NCI-H128 (cell line): Measurements from ENCODE around the gene CDHR1.

Source experiments
- DNase-seq: peaks from one replicate; lab custom pipeline; 2025; ENCODE audit not compliant: unreplicated experiment; lab: John Stamatoyannopoulos, UW

The CDHR1 gene

DNA sequence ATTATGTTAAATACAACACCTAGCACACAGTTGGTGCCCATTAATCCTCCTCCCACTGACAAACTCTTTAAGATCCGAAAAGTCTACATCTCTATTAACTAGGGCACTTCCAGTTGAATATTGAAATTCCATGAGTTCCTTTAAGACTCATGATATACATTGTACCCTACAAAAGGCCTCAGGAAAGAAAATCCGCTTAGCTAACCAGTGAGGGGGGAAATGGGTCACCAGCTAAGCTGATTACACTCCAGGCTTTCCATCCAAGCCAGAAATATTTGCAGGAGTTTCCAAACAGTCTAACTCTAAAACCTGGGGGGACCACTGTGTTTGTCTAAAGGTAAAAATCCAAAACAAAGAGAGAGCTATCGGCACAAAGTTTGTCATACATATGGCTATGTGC, 32.3 kb downstream of the CDHR1 start:
- no peak for DNase-seq

DNA sequence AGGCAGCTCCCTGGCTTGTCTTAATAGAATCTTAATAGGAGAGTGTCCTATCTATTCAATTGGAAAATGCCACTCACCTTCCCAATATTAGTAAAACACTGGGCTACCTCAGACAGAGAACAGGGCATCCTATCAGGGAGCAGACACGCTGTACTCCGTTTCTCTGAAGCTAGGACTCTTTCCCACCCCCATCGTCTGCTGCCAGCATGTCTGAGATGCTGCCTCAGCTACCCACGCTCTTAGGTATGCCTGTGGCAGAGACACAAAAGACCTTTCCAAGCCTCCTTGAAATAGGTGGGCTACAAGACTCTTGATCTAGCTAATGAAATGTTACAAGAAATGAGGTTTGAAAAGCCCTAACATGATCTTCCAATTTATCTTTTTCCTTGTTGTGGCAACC, 33.5 kb downstream of the CDHR1 start:
- no peak for DNase-seq

DNA sequence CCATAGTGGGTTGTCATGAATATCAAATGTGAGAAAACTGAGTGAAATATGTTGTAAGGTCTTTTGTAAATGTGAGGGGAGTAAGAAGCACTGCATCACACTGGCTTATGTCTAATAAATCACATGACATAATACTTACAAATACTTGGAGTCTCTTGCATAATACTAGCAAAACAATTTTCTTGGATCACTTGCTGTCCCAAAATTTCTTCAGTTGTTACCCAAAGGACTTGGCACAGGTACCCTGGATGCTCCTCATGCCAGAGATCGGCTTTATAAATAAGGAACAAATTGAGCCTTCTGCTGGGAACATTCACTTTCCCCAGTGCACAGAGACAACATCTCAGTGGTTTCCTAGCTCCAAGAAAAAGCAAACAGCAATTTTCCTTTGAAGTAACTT, 36.0 kb downstream of the CDHR1 start:
- DNase-seq, result no peak

DNA sequence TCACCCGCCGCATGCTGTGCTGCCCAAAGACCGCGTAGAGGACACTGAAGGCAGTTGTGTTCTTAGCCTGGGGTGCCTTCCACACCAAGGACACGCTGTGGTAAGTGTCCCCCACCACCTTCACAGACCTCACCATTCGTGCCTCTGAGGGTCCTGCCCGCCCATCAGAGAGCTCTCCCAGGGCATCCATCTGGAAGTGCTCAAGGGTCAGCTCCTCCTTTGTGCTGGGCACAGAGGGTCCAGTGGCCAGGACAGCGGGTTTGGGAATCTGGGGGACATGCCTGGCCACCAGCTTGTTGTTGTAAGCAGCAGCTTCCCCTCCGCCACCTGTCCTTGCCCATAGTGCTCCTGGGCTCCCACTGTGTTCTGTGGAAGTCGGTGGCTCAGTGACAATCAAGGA, 38.0 kb downstream of the CDHR1 start:
- no peak for DNase-seq

DNA sequence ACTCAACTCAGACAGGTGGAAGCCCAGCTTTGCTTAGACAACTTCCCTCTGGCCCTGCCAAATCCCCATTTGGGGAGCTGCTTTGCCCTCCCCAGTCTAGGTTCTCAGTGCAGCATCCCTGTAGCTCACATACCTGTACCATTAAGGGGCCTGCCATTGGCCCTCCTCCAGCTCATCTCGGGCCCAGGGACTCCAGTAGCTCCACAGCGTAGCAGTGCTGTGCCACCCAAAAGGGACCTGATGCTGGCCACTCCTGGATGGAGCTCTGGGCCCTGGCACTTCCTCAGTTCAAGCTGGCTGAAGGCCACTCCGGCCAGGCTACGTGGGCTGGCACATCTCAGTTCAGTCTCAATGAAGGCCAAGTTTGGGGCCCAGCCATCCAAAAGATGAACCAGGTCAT, 39.6 kb downstream of the CDHR1 start:
- no peak for DNase-seq

DNA sequence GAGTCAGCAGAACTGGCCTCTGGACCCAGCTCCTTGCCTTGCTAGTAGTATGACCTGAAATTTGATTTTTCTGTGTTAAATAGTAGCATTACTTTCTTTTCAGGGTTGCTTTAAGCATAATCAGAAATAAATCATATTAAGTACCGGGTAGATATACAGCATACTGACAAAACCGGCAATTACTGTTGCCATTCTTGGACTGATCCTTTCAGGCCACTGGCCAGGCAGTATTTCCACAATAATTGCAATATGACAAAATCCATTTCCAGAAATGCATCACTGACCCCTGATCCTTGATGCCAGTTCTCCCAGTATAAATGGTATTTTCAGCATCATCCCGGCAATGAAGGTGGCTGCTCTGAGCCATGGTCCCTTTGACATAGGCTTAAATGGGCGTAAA, 40.1 kb downstream of the CDHR1 start:
- no peak for DNase-seq

DNA sequence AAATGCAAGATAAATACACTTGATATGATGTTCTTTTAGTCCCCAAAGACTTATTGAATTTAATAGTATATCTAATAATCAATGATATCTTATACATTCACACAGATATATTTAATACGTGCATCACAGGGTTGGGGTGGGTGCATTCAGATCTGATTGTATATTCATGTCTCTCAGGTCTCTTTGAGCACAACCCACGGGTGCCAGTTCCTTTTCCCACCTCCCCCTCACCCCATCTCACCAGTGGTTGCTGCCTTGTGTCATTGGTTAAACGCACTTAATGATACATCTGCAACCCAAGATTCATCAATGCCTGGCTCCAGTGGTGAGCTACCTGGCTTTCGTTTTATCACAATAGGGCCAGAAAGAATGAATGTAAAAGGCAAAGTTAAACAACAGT, 40.8 kb downstream of the CDHR1 start:
- no peak for DNase-seq

DNA sequence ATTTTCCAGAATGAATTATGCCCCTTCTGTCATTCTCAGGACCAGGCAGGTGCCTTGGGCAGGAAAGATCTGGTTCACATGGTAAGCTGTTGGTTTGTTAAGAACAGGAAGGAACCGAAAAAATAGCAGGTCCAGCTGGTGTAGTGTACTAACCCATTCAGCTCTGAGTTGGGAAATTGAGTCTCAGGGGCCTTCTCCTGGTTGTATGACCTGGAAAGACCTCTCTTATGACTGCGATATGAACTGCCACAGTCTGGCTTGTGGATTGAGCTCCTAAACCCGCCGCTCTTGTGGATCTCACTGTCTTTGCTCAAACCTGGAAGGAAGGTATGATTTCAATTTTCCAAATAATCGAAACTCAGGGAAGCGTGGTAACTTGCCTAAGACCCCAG, 42.5 kb downstream of the CDHR1 start:
- no peak for DNase-seq

DNA sequence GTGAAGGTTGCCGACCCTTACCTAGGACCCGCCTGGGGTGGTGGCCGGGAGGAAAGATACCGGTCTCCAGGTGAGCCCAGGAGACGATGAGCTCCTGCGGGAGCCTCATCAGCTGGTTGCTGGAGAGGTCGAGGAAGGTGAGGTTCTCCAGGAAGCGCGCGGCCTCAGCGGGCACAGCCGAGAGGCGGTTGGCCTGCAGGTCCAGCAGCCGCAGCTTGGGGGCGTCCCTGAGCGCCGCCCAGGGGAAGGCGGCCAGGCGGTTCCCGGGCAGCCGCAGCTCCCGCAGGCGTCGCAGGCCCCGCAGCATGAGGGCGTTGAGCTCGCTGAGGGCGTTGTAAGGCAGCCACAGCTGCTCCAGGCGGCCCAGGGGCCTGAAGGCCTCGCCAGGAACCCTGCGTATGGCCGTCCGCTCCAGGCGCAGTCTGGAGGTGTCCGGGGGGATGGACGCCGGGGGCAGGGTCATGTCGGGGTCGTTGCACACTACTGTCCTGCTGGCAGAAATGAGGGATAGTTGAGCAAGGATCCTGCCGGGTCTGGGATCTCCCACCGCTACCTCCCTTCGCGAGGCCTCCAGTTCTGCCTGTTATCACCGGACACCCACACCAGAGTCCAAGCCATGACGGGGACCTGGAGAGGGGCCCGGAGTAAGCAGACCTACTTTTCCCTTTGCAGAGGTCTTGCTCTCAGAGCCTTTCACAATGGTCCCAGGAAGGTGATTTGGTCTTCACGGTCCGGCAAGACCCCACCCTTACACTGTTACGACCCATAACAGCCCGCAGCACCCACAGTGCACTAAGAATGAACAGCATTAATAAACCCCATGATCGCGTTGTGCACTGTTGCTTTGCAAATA, 43.1 kb downstream of the CDHR1 start:
- DNase-seq, result no peak

DNA sequence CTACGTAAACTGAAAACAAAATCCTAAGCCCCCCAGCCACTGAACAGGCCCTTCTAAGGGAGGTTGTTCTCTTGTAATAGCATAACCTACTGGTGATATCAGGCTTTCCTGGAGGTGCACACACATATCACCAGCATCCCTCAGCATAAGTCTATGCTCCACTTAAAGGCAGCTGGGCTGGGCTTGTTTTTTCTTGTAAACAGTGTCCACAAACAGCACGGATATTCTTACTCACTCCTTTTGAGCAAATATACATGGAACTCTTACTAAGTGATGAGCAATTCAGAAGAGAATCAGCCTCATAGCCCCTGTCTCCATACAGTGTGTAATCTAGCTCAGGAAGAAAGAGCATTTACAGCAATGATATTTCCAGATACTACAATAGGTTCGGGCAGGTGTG, 44.6 kb downstream of the CDHR1 start:
- no peak for DNase-seq

DNA sequence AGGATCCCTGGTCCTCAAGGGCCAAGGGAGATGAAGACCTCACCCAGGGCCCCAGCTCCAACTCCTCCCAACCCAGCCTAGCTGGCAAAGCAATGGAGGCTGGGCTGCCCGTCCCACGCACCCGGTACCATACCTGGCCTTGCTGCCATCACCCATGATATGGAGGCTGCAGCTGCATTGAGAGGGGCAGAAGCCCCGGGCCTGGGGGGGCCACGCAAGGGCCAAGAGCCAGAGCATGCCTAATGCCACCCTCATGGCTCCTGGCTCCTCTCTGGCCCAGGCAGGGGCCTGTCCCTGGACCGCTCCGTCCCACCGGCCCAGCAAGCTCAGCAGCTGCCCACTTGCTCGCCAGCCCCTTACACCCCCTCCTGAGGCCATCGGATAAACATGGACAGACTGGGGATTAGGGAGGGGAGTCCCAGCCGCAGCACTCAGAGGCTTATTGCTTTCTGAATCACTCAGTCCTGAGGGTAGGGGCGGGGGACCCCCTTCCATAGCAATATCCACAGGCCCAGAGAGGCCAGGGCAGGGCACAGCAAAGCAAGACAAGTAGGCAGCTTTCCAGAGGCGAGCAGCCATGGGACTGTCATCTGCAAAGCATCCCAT, 47.0 kb downstream of the CDHR1 start, which contains the start of gene LRIT1:
TSS of gene LRIT1 (minus strand) at position 362 of the 606 bp plus-strand sequence. CDS start at position 255, 107 bp downstream.
- DNase-seq, result no peak

DNA sequence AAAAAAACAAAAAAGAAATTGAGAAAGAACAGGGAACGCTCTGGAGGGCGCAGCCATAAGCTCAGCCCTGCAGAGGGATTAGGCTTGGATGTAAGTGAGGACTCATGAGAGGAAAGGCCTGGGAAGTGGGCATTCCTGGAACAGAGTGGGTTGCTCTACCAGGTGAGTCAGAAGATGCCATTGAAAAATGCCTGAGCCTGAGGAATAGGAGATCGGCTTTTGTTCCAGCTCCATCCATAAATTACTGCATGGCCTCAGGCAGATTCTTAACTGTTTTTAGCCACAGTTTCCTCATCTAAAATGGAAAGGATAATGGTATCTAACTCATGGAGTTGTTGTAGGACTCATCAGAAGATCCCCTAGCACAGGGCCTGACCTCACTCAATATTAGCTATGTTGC, 49.4 kb downstream of the CDHR1 start:
- no peak for DNase-seq

DNA sequence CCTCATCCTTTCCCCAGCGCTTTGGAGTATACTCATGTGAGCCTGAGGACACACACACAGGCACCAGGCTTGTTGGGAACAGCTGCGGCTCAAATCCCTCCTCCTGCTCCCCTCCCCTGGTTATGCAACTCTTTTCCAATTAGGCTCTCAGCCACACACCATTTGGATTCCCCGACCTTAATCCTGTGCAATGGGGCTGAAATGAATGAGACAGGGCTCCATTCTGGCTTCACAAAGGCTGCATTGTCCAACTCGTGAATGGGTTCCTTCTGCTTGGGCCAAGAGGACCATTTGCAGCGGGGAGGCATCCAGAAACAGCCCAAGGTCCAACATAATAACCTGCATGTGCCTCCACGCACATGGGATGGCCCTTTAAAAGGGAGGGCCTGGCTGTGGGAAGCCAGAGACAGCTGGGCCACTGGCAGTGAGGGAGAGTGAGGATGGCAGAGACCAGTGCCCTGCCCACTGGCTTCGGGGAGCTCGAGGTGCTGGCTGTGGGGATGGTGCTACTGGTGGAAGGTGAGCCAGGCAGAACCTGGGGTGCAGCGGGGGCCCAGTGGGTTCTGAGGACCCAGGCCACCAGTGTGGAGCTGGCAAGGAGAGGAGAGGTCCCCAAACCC, 50.4 kb downstream of the CDHR1 start, which contains the start of gene RGR:
TSS of gene RGR (plus strand) at position 403 of the 620 bp plus-strand sequence. CDS start at position 441, 38 bp downstream.
- no peak for DNase-seq

DNA sequence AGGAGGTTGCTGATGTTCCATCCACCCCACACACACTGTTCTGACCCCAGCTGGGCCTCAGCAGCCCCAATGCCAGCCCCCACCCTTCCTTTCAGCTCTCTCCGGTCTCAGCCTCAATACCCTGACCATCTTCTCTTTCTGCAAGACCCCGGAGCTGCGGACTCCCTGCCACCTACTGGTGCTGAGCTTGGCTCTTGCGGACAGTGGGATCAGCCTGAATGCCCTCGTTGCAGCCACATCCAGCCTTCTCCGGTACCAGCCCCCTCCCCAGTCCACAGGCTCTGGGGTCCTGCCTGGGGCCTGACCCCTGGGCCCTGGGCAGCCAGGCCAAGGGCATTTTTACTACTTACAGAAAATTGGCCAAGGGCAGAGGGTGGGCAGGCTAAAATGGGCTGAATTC, 53.2 kb downstream of the CDHR1 start:
- no peak for DNase-seq

DNA sequence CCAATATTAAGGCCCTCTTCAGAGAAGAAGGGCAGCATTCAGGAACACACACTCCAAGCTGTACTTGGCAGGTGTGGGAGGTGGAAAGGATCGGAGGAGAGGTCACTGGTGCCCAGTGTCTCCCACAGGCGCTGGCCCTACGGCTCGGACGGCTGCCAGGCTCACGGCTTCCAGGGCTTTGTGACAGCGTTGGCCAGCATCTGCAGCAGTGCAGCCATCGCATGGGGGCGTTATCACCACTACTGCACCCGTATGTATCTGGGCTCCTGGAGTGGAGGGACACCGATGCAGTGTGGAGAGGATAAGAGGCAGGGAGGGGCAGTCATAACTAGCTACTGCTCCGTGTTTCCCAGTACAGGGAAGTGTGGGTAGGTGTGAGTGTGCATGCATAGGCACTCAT, 54.5 kb downstream of the CDHR1 start:
- no peak for DNase-seq

DNA sequence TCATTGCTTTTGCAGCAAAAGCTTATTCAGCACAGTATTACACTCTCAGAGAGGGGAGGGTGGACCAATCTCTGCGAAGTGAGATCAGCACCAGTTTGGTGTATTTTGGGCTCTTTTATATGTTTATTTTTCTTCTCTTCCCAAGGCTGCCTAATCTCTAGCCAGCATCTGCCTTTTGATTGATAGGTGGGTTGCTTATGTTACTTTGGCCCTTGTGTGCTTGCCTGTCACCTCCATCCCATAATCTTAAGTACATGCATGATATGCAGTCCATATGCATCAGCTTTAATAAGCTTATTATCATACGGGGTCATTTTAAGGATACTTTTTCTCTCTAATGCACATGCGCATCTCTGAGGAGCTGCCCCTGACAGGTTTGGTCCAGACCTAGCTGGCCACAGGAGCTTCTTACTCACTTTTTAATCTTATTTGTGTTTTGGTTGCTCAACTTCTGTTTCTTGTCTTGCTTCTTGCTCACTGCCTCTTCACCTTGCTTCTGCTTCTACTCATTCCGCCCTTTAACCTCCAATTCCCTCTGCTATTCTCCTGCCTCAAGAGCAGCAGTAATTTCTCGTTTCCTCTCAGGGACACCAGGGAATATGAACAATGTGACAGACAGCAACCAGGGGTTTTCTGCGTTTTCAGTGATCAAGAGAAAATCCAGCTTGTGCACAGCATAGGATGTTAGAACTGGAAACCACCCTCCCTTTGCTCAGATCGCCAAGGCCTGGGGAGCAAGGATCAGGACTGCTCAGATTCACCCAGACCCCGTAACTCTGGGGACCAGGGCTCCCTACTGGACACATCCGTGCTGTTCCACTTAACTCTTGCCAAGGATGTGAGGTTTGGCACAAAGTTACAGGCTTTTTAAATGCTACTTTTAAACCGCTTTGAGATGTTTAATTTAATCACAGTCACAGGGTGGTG, 60.5 kb downstream of the CDHR1 start:
- no peak for DNase-seq

DNA sequence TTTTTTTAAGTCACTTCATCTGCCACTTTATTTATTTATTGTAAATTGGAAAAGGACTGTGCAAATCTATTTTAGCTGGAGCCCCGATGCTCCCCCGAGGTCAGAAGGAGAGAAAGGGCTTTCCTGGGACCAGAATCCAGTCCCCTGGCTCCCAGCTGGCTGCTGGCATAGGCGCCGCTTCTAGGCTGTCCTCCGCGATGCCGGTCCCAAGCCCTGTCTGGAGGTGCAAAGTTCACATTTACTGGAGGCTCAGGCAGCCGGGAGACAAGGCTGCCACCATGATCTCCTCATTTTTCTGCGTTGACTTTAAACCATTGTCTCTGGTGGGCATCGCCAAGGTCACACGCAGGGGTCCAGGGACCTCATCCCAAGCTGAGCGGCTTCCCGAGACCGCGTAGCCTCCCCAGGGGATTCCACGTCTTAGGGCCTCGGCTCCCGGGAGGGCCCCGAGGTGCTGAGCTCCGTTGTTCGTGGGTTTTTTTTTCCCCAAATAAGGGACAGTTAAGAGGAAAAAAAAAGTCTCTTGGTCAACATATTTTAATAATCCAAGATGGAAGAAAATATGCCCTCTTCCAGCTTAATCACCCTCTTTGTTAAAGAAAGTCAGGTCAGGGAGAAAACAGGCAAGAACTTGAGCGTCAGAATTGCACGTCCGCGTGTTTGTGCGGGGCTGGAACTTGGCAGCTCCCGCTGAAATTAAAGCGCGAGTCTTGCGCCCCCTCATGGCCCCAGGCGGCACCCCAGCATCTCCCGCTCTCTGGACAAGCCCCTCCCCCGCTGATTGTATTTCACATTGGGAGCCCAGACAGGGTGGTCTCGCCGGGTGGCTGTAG, 62.4 kb downstream of the CDHR1 start:
- DNase-seq, result no peak

DNA sequence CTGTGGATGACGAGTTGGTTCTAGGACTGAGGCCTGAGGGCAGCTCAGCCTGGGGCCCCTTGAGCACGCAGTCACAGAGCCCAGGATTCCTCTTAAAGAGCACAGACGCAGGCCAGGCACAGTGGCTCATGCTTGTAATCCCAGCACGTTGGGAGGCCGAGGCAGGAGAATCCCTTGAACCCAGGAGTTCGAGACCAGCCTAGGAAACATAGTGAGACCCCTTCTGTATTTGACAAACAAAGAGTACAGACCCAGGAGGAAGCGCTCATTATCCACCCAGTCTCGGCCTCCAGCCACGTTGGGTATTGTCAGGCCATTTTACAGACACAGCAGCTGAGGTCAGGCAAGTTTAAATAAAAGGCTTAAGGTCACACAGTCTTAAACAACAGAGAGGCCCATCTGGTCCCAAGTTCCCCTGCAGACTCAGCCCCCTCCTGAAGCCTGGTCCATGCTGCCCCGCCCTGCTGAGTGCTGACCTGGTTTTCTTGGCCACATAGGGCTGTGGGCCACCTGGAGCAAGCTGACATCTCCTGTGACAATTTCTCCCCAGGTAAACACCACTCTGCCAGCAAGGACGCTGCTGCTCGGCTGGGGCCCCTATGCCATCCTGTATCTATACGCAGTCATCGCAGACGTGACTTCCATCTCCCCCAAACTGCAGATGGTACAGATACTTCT, 63.1 kb downstream of the CDHR1 start:
- no peak for DNase-seq

DNA sequence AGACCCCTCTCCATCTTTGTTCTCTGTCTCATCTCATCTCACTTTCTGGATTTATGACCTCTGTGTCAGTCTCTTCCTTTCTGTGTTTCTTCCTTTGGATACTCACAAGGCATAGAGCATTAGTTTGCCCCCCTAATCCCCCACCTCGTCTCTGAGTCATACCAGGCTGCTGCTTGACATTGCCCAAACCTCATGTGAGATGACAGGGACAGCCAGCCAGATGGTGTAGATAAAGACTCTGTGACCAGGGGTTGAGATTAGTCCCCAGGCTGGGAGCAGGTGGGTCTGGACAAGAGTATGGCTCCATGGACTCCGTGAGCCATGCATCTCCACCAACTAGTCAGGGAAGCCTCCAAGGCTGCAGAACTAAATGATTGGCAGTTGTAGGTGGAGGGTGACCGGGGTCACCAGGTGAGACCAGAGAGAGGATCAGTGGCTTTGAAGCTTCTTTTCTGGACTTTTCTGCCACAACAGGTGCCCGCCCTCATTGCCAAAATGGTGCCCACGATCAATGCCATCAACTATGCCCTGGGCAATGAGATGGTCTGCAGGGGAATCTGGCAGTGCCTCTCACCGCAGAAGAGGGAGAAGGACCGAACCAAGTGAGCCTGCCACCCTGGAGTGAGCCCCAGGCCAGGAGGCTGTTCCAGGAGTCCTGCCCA, 63.8 kb downstream of the CDHR1 start:
- DNase-seq, result no peak
